Adrenal gland (tissue), 12 donors: Measurements from ENCODE around the gene DGKA. TPM values are rescaled to one million over a fixed set of nuclear protein-coding genes. Genes with fewer than 3 reads are reported as not detected.
A peak's percentile ranks its signal among the peaks of the same experiment; 100 is the strongest.

Experiments used
- DNase-seq, 7 donors: peaks; one replicate each; pipeline ENCODE4 v3.0.0-alpha.2; 2019 to 2020
- H3K27ac ChIP-seq, 5 donors: fragments of 200-600 bp; sonication (generic) in 4 of 5; 1 replicate in 3 of 5; 2 replicates in 2 of 5; pipeline versions ENCODE4 v1.5.1 to v1.8.0; 2016 to 2020; ENCODE audit warnings: mild to moderate bottlenecking in 1 of 5
- H3K27me3 ChIP-seq: fragments of 200-600 bp; 2 replicates; pipeline ENCODE4 v1.8.0; 2021
- H3K36me3 ChIP-seq, 2 donors: fragments of 200-600 bp; replicated peaks in 1 of 2; 1 replicate in 1 of 2; 2 replicates in 1 of 2; pipeline versions ENCODE4 v1.5.1 to v1.8.0; 2018 to 2022
- H3K4me1 ChIP-seq, 2 donors: fragments of 200-600 bp; replicated peaks in 1 of 2; 1 replicate in 1 of 2; 2 replicates in 1 of 2; pipeline versions ENCODE4 v1.5.1 to v1.8.0; 2018 to 2021
- H3K4me3 ChIP-seq, 4 donors: fragments of 200-600 bp; sonication (generic) in 3 of 4; one replicate each; pipeline ENCODE4 v1.5.1; 2016 to 2018
- H3K9me3 ChIP-seq, 3 donors: fragments of 200-600 bp; sonication (generic) in 1 of 3; replicated peaks in 1 of 3; 1 replicate in 2 of 3; 2 replicates in 1 of 3; pipeline versions ENCODE4 v1.5.1 to v1.8.0; 2016 to 2021
- CTCF ChIP-seq, 6 experiments: fragments of 450-650 bp in 4 of 6; fragments of 200-600 bp in 2 of 6; sonication (generic) in 1 of 6; IDR thresholded peaks; 1 replicate in 5 of 6; 2 replicates in 1 of 6; pipeline versions ENCODE4 v1.5.1 to v1.8.0; 2016 to 2021; ENCODE audit warnings: antibody characterized with exemption in 6 of 6, mild to moderate bottlenecking in 2 of 6, moderate library complexity in 1 of 6
- POLR2A ChIP-seq, 2 donors: fragments of 450-650 bp; IDR thresholded peaks; one replicate each; pipeline ENCODE4 v1.6.1; 2017; ENCODE audit warnings: antibody characterized with exemption in 2 of 2, mild to moderate bottlenecking in 2 of 2, moderate library complexity in 1 of 2
- WGBS, 4 donors: extraction: QIAGEN DNeasy Blood & Tissue Kit in 2 of 4; methylation state at CpG; one replicate each; pipeline versions ENCODE4 v1.1.5 to v1.1.7; 2013 to 2017; 5-methylcytosine and 5-hydroxymethylcytosine counted together
- intact Hi-C, 2 donors: fragments of 100-400 bp; cut with DNase I; formaldehyde crosslinking; loops; one replicate each; pipeline versions ENCODE4 v1.14.1 to v1.15.0; 2022 to 2023
- polyA plus RNA-seq, 3 donors: library from polyadenylated mRNA; stranded (reverse); fragments of 200-250 nt in 2 of 3; fragments of 350-450 nt in 1 of 3; fragmentation: Illumina TruSeq in 1 of 3; extraction: RNeasy Lipid Tissue Mini Kit (QIAGEN cat#74804) in 1 of 3; gene quantifications; one replicate each; pipeline ENCODE4 v1.2.3, GENCODE V29; 2013 to 2014
- total RNA-seq, 9 donors: library from RNA; depleted of rRNA in 4 of 9; stranded (reverse); fragments of >200 nt in 4 of 9; fragments of 120-200 nt in 1 of 9; fragmentation: NEBNext Ultra II Directional in 1 of 9; extraction: Animal tissue kit (Norgen Biotek cat#: 25700) in 1 of 9; gene quantifications; one replicate each; pipeline versions ENCODE4 v1.1.0 to v1.2.4, GENCODE V29; 2013 to 2023
- donor health status: healthy with polysubstance abuse.
- donor health status: Bipolar disorder and iron deficiency.
- donor health status: DM: yes; HTN: yes; CAD: no.
- donor health status: DM: no; HTN: no; CAD: no.
- donor health status: DM: no; HTN: no; CAD: no.
- donor health status: DM: yes; HTN: yes; CAD: no.

The DGKA gene
- total and polyA plus RNA-seq, 12 donors: 16.0 to 116 (median 34.2) TPM

- H3K36me3 ChIP-seq: no peaks in the 10 kb centered on the region
- H3K27ac ChIP-seq: peak overlapping the region in 4 of 5 donors; percentile 54 to 78 (median 60)
- no peaks in the 10 kb centered on the region for H3K9me3 ChIP-seq
- peak overlapping the region in 3 of 4 donors; percentile 18 to 89 (median 86) for H3K4me3 ChIP-seq
- peak in 6 of 7 donors; percentile 18 to 63 (median 56) for DNase-seq
- intact Hi-C loops: loop anchor here in 1 of 2 donors (5.0 kb wide), 1 partner anchor 110 kb away; no protein-coding TSS in a partner anchor
- H3K27me3 ChIP-seq: no peaks in the 10 kb centered on the region
- 0 to 3% (median 1%) methylated on average over 18 to 60 of the region's 60 CpGs for WGBS, 4 donors
- peaks cover 26 to 51% of the 10 kb centered on the region in 2 donors for H3K4me1 ChIP-seq
- TF ChIP-seq POLR2A (IDR thresholded peaks at IDR 0.05) (no peak), CTCF (IDR thresholded peaks at IDR 0.05) (no peak)
Observed at GRCh38 chr12:55931780-55932550, 1.0 kb downstream of the DGKA start.

- Histone ChIP-seq H3K4me1 (peaks cover 26 to 51% of the 10 kb centered on the region in 2 donors), H3K27me3 (no peaks in the 10 kb centered on the region), H3K27ac (peak overlapping the region in 2 of 5 donors; percentile 54 to 78), H3K36me3 (peaks cover 0 to 3% of the 10 kb centered on the region in 2 donors), H3K9me3 (no peaks in the 10 kb centered on the region), H3K4me3 (peak overlapping the region in 2 of 4 donors; percentile 86 to 89)
- TF ChIP-seq POLR2A (IDR thresholded peaks at IDR 0.05) (no peak), CTCF (IDR thresholded peaks at IDR 0.05) (no peak)
- 8 to 15% (median 15%) methylated on average over 3 to 4 of the region's 4 CpGs for WGBS, 4 donors
- intact Hi-C loops: loop anchor here in 1 of 2 donors (5.0 kb wide), 1 partner anchor 110 kb away; no protein-coding TSS in a partner anchor
- no peak for DNase-seq
Observed at GRCh38 chr12:55932551-55932910, 1.6 kb downstream of the DGKA start.

GRCh38 chr12:55933169-55933798, 2.3 kb downstream of the DGKA start:
- no peak for TF ChIP-seq POLR2A (IDR thresholded peaks at IDR 0.05)
- TF ChIP-seq CTCF (IDR thresholded peaks at IDR 0.05): no peak
- whole genome bisulfite sequencing, 4 donors: 24 to 45% (median 30%) methylated on average over 5 to 7 of the region's 7 CpGs
- Histone ChIP-seq H3K36me3 (peaks cover 0 to 7% of the 10 kb centered on the region in 2 donors), H3K27ac (no peak overlapping the region), H3K4me1 (peaks cover 23 to 47% of the 10 kb centered on the region in 2 donors), H3K9me3 (no peaks in the 10 kb centered on the region), H3K27me3 (no peaks in the 10 kb centered on the region), H3K4me3 (no peak overlapping the region)
- intact Hi-C loops: loop anchor here in 1 of 2 donors (5.0 kb wide), 1 partner anchor 111 kb away; no protein-coding TSS in a partner anchor
- no peak for DNase-seq
